SH-SY5Y (cell line): ENCODE results near the gene NRG3.

Source experiments
- GATA2 ChIP-seq: IDR thresholded peaks from 2 replicates; pipeline ENCODE4 v1.6.1; 2011; ENCODE audit warnings: mild to moderate bottlenecking, low read depth, low read length
- GATA3 ChIP-seq: IDR thresholded peaks from 2 replicates; pipeline ENCODE4 v1.6.1; 2011; ENCODE audit warnings: low read depth, mild to moderate bottlenecking, low read length, moderate library complexity

GRCh38 chr10:81871558-81871957 lies 3.4 kb upstream of the NRG3 start:
- TF ChIP-seq GATA2 (no peak), GATA3 (no peak)
